Prostate gland (tissue), 2 donors: ENCODE measurements around the gene KCNQ1.

Experiments
- POLR2A ChIP-seq: fragments of 450-650 bp; IDR thresholded peaks from one replicate; pipeline ENCODE4 v1.6.1; 2016; ENCODE audit warnings: antibody characterized with exemption, mild to moderate bottlenecking
- TF ChIP-seq, protein P1 (sequence below), 4 experiments: fragments of 200-600 bp in 2 of 4; fragments of 450-650 bp in 2 of 4; sonication (generic) in 2 of 4; IDR thresholded peaks; 1 replicate in 3 of 4; 2 replicates in 1 of 4; pipeline ENCODE4 v1.5.1; 2016 to 2019; ENCODE audit warnings: antibody characterized with exemption in 4 of 4, mild to moderate bottlenecking in 2 of 4, moderate library complexity in 2 of 4

DNA sequence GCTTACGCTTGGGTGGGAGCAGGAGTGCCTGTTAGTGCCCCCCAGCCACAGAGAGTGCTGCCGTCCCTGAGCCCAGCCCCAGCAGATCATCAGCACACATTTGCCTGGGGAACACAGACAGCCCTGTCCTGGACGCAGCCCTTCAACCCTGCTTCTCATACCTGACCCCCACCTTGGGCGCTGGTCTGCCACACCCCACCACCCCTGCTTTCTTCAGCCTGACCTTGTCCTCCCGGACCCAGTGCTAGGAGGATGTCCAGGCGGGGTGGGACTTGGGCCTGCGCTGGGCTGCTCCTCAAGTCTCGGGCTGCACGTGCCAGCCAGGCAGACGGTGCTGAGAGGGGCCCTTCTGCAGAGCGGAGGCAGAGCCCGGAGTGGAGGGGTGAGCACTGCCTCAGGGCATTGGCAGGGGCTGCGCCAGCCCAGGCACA is 135.8 kb downstream of the KCNQ1 start:
- TF ChIP-seq, protein P1, sequence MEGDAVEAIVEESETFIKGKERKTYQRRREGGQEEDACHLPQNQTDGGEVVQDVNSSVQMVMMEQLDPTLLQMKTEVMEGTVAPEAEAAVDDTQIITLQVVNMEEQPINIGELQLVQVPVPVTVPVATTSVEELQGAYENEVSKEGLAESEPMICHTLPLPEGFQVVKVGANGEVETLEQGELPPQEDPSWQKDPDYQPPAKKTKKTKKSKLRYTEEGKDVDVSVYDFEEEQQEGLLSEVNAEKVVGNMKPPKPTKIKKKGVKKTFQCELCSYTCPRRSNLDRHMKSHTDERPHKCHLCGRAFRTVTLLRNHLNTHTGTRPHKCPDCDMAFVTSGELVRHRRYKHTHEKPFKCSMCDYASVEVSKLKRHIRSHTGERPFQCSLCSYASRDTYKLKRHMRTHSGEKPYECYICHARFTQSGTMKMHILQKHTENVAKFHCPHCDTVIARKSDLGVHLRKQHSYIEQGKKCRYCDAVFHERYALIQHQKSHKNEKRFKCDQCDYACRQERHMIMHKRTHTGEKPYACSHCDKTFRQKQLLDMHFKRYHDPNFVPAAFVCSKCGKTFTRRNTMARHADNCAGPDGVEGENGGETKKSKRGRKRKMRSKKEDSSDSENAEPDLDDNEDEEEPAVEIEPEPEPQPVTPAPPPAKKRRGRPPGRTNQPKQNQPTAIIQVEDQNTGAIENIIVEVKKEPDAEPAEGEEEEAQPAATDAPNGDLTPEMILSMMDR (IDR thresholded peaks at IDR 0.05), result no peak
- TF ChIP-seq POLR2A, result no peak
